HG03460 (cell line): ENCODE measurements around the gene UFD1.
A peak's percentile ranks its signal among the peaks of the same experiment; 100 is the strongest.

Experiments used
- ATAC-seq: cut with Tn5 transposase; IDR thresholded peaks from one replicate; pipeline ENCODE4 v1.9.1; 2021; ENCODE audit not compliant: unreplicated experiment

UFD1 gene

GRCh38 chr22:19478901-19479354 lies at the start of gene UFD1:
Gene UFD1 (minus strand): TSS chr22:19479193. CDS start chr22:19479085, 108 bp downstream.
- peak; percentile 36 for ATAC-seq

GRCh38 chr22:19527861-19528417 lies 48.9 kb upstream of the UFD1 start:
- no peak for ATAC-seq

- ATAC-seq, result no peak
These were observed 48.3 kb upstream of the UFD1 start for GRCh38 chr22:19527321-19527721.

- no peak for ATAC-seq
These were observed 47.7 kb upstream of the UFD1 start for GRCh38 chr22:19526702-19527111.

GRCh38 chr22:19526076-19526701 lies 47.2 kb upstream of the UFD1 start:
- no peak for ATAC-seq

- no peak for ATAC-seq
These were observed 46.7 kb upstream of the UFD1 start for GRCh38 chr22:19525666-19526065.

DNA sequence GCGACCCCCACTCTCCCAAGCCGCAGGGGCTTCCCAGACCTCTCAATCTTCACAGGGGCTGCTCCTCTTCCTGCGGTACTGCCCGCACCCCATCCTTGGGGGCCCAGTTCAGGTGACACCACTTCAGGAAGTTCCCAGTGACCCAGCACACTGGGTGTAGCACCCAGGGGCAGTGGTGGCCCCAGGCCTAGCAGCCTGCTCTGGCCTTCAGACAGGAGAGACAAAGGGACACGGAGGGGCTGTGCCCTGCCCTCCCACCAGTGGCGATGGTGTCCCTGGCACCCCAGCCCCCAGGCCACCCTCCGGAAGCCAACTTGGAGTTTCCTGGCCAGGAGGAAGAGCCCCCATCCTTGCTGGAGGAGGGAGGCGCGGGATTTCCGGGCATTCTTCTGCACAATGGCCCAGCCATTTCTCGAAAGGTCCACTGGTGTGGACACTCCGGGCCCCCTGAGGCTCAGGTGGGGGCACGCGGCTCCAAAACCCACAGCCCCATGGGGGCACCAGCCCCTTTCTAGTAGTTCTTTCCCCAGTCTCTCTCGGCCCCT lies 46.2 kb upstream of the UFD1 start:
- no peak for ATAC-seq

DNA sequence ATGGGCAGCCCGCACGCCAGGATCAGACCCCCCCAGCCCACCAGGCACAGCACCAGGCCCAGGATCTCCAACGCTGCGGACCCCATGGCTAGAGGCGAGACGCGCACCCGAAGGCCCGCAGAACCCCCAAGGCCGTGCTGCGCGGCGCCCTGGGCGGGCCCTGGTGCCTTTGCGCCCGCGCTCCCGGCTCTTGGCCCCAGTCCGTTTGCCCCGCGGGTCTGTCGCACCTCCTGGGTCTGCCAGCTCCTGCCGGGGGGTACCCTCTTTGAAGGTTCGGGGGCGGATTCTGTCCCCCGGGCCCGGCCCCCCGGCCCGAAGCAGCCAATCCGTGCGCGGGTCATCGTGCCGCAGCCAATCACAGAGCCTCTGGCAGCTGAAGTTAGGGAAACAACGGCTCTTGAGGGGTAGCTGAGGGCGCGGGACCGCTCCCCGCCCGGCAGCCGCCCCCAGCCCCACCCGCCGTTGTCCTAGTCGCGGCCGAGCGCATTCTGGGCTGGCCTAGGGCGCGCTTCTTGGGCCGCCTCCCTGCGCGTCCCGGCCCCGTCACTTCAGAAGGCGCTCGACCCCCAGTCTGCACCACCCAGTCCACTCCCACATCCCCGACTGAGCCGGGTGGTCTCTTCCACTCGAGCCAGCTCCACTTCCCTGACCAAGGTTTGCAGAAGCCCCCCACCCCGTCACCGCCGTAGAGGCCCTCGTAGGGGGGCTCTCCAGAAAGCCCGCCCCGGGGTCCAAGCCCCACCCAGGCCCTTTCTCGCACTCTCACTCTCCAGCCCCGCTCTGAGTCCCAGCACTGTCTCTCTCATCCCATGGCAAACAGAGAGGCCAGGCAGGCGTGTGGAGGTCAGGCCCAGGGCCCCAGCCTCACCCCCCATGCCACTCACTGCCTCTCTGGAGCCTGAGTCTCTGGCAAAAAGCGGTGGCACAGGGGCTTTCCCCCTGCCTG lies 45.5 kb upstream of the UFD1 start, which contains the start of gene CLDN5:
Gene CLDN5 (minus strand): TSS at position 241 of the 946 bp plus-strand sequence. CDS start 155 bp downstream, at position 86.
- no peak for ATAC-seq

DNA sequence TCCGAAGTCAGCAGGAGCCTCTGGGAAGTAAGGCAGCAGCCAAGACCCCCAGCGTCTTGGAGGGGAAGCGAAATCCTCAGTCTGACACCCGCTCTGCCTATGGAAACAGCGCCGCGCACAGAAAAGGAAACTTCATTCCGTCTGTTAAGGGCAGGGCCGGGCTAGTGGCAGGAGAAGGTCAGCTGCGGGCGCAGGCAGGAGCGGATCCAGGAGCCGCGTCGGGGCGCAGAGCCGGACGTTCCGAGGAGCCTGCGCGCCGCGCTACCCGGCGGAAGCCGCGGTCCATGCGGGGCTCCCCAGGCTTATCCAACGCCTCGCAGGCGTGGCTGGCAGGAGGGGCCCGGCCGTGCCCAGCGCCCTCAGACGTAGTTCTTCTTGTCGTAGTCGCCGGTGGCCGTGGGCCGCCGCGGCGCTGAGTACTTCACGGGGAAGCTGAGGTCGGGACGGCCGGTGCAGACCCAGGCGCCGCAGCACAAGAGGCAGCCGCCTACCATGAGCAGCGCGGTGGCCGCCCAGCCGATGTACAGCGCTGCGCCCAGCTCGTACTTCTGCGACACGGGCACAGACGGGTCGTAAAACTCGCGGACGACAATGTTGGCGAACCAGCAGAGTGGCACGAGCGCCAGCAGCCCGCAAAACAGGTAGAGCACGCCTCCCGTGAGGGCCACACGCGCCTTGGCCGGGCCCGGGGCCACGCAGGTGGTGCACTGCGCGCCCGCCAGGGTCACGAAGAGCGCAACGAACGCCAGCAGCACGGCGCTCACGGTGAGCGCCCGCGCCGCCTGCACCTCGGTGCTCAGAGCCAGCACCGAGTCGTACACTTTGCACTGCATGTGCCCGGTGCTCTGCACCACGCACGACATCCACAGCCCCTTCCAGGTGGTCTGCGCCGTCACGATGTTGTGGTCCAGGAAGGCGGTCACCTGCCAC lies 44.5 kb upstream of the UFD1 start:
- ATAC-seq, result no peak

- ATAC-seq, result no peak
These were observed 43.9 kb upstream of the UFD1 start for GRCh38 chr22:19522881-19523239.

- ATAC-seq, result no peak
These were observed 43.3 kb upstream of the UFD1 start for GRCh38 chr22:19522190-19522880.

DNA sequence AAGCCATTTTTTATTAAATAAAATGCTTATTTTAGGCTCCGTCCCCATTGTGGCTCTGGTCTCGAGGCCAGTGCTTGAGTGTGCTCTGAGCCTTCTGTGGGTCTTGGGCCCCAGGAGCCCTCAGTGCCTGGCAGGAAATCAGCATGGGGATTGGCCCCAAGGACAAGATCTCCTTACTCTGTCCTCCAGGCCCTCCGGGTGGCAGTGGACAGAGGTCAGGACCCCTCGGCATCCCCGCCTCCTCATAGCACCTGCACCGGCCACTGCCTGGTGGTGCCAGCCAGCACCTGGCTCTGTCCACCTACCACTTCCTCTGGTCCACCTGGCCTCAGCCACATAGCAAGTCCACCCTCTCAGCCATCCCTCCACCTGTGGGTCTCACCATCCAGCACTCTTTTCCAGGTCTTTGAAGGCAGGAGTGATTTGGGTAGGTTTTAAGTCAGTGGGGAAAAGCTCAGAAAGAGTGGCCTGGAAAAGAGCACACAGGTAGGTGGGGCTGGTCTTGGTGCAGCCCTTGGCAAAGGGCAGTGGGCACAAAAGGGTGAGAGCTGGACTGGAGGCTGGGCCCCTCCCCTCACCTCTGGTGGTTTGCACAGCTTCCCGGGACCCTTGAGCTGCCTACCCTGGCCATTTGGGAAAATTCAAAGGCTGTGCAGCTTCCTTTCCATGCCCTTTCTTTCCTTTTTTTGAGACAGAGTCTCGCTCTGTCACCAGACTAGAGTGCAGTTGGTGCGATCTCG lies 41.7 kb upstream of the UFD1 start:
- ATAC-seq, result no peak

- ATAC-seq, result no peak
These were observed 41.0 kb upstream of the UFD1 start for GRCh38 chr22:19520007-19520406.

DNA sequence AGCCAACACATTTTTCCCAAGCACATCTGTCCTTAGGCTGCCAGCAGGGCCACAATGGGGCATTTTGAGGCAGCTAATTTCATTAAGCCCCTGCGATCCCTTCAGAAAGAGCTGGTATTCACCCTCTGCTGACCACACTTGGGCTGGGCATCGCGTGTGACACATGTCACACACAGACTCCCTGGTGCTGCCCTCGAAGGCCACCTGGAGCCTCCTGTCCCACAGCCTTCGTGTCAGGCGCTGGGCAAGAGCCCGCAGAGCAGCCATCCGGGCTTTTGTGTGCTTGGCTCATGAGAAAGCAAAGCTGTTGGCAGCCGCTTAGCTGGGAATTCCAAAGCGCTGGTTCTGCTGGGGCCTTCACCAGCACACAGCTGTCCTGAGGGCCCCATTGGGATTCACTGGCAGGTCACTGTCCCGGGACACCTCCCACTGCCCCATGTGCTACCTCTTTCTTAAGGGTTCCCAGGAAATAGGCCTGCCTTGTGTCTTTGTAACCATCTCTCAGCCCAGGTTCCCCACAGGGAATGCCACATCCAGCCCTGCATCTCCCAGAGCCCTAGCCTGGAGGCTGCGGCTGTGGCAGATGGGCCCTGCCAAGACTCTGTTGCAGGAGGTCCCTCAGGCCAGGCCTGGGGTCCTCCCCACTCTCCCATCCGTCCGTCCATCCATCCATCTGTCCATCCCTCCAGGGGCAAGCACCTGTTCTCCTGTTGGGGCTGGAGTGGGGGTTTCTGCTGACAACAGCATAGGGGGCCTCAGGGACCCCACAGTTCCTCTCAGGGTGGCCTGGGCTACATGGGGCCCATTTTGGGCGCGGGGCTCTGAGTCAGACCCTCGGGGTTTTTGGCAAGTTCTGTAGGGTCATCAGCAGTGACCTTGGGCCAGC lies 40.3 kb upstream of the UFD1 start:
- ATAC-seq, result no peak

GRCh38 chr22:19518635-19519034 lies 39.6 kb upstream of the UFD1 start:
- no peak for ATAC-seq

GRCh38 chr22:19517919-19518611 lies 39.1 kb upstream of the UFD1 start:
- ATAC-seq, result no peak

- ATAC-seq, result no peak
These were observed 38.1 kb upstream of the UFD1 start for GRCh38 chr22:19517171-19517500.
